GM12878 (cell line): ENCODE measurements around the gene C20orf173. TPM values are rescaled to one million over a fixed set of nuclear protein-coding genes. Genes with fewer than 3 reads are reported as not detected.
A peak's percentile ranks its signal among the peaks of the same experiment; 100 is the strongest.

ENCODE experiments used
- GATAD2B ChIP-seq: fragments of 450-650 bp; conservative IDR thresholded peaks from 2 replicates; pipeline ENCODE4 v1.6.1; 2017; ENCODE audit warnings: low read depth, mild to moderate bottlenecking, moderate library complexity
- RB1 ChIP-seq: fragments of 450-650 bp; formaldehyde crosslinking; IDR thresholded peaks from 2 replicates; pipeline ENCODE4 v1.6.1; 2017; ENCODE audit warnings: mild to moderate bottlenecking, borderline replicate concordance
- RFX5 ChIP-seq: IDR thresholded peaks from 2 replicates; pipeline ENCODE4 v1.6.1; 2011; ENCODE audit warnings: low read depth, low read length, improper control_type of control experiment
- SPI1 ChIP-seq: IDR thresholded peaks from 2 replicates; pipeline ENCODE4 v1.6.1; 2011; ENCODE audit warnings: low read depth, mild to moderate bottlenecking, low read length, moderate library complexity, borderline replicate concordance; ENCODE audit not compliant: insufficient read depth
- SREBF1 ChIP-seq: IDR thresholded peaks from 2 replicates; pipeline ENCODE4 v1.6.1; 2012; ENCODE audit warnings: mild to moderate bottlenecking, low read length
- ZNF384 ChIP-seq: IDR thresholded peaks from 2 replicates; pipeline ENCODE4 v1.6.1; 2012; ENCODE audit warnings: low read depth, mild to moderate bottlenecking, low read length, improper control_type of control experiment, borderline replicate concordance
- ZSCAN29 ChIP-seq: fragments of 450-650 bp; IDR thresholded peaks from 2 replicates; pipeline ENCODE4 v1.6.1; 2017; ENCODE audit warnings: mild to moderate bottlenecking, moderate library complexity
- polyA plus RNA-seq, 11 experiments: library from polyadenylated mRNA; depleted of rRNA in 4 of 11; unstranded in 6 of 11; stranded (reverse) in 5 of 11; fragments of >200 nt; fragmentation: Nextera tagmentation in 4 of 11; fragmentation: Illumina TruSeq in 1 of 11; extraction: Ambion mirVana in 4 of 11; extraction: Trizol in 1 of 11; gene quantifications; 1 replicate in 1 of 11; 2 replicates in 10 of 11; pipeline versions ENCODE4 v1.2.1 to v1.2.3, GENCODE V29; 2011 to 2016; ENCODE audit warnings: inconsistent platforms in 2 of 11, missing spikeins in 2 of 11, low read depth in 1 of 11
- total RNA-seq, 4 experiments: library from RNA; depleted of rRNA in 3 of 4; stranded (reverse); fragments of >200 nt in 3 of 4; fragmentation: Illumina TruSeq in 1 of 4; extraction: Trizol in 1 of 4; gene quantifications; 2 replicates each; pipeline versions ENCODE4 v1.2.1 to v1.2.3, GENCODE V29; 2013 to 2021
- TF ChIP-seq, protein P1 (sequence below): fragments of 450-650 bp; IDR thresholded peaks from 2 replicates; pipeline ENCODE4 v1.6.1; 2017; ENCODE audit warnings: mild to moderate bottlenecking, moderate library complexity
- TF ChIP-seq, protein P2 (sequence below): IDR thresholded peaks from 2 replicates; pipeline ENCODE4 v1.6.1; 2012; ENCODE audit warnings: low read depth, low read length, improper control_type of control experiment
- TF ChIP-seq, protein P3 (sequence below): fragments of 450-650 bp; IDR thresholded peaks from 2 replicates; pipeline ENCODE4 v1.6.1; 2017; ENCODE audit warnings: mild to moderate bottlenecking, moderate library complexity
- TF ChIP-seq, protein P4 (sequence below): fragments of 450-650 bp; IDR thresholded peaks from 2 replicates; pipeline ENCODE4 v1.6.1; 2017; ENCODE audit warnings: mild to moderate bottlenecking
- TF ChIP-seq, protein P5 (sequence below): fragments of 450-650 bp; IDR thresholded peaks from 2 replicates; pipeline ENCODE4 v1.6.1; 2018; ENCODE audit warnings: borderline replicate concordance, mild to moderate bottlenecking; ENCODE audit not compliant: partially characterized antibody

C20orf173 gene
- total and polyA plus RNA-seq, 10 of the 15 experiments (the other 5 are each of a cell fraction or from before 2014, with no cell fraction given): not detected

DNA sequence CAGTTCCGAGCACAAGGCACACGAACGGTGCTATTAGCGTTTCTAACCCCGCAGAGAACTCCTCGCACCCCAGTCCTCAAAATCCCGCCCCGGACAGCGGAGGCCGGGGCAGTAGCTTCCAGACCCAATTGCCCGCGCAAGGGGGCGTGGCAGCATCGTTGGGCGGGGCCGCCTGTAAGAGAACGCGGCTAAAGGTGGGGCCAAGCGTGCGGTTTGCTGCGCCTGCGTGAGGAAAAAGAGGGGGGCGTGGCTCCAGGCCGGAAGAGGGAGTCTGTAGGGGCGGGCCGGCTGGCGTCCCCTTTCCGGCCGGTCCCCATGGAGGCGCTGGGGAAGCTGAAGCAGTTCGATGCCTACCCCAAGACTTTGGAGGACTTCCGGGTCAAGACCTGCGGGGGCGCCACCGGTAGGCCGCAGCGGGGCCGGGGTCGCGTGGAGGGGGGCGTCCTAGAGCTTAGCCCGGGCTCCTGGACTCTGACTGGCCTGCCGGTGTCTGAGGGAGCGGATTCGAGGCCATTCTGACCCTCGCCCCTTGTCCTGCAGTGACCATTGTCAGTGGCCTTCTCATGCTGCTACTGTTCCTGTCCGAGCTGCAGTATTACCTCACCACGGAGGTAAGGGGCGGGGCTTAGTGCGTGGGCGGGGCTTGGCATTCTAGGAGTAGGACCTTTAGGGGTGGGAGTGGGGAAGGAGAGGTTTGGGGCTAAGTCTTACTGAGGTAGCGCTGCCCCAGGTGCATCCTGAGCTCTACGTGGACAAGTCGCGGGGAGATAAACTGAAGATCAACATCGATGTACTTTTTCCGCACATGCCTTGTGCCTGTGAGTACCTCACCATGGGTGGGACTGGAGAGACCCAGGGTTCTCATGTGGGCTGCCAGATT is 12.6 kb upstream of the C20orf173 start, which contains the start of gene ERGIC3 (continued):
- TF ChIP-seq, protein P1, sequence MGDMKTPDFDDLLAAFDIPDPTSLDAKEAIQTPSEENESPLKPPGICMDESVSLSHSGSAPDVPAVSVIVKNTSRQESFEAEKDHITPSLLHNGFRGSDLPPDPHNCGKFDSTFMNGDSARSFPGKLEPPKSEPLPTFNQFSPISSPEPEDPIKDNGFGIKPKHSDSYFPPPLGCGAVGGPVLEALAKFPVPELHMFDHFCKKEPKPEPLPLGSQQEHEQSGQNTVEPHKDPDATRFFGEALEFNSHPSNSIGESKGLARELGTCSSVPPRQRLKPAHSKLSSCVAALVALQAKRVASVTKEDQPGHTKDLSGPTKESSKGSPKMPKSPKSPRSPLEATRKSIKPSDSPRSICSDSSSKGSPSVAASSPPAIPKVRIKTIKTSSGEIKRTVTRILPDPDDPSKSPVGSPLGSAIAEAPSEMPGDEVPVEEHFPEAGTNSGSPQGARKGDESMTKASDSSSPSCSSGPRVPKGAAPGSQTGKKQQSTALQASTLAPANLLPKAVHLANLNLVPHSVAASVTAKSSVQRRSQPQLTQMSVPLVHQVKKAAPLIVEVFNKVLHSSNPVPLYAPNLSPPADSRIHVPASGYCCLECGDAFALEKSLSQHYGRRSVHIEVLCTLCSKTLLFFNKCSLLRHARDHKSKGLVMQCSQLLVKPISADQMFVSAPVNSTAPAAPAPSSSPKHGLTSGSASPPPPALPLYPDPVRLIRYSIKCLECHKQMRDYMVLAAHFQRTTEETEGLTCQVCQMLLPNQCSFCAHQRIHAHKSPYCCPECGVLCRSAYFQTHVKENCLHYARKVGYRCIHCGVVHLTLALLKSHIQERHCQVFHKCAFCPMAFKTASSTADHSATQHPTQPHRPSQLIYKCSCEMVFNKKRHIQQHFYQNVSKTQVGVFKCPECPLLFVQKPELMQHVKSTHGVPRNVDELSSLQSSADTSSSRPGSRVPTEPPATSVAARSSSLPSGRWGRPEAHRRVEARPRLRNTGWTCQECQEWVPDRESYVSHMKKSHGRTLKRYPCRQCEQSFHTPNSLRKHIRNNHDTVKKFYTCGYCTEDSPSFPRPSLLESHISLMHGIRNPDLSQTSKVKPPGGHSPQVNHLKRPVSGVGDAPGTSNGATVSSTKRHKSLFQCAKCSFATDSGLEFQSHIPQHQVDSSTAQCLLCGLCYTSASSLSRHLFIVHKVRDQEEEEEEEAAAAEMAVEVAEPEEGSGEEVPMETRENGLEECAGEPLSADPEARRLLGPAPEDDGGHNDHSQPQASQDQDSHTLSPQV: no peak
- TF ChIP-seq ZSCAN29 (no peak), RFX5 (no peak), ZNF384 (no peak), SREBF1 (no peak), GATAD2B (peak; percentile 60; the same call in 1 of the 2 replicates), RB1 (peak; percentile 65; the same call in 1 of the 2 replicates), SPI1 (no peak)
- TF ChIP-seq, protein P2, sequence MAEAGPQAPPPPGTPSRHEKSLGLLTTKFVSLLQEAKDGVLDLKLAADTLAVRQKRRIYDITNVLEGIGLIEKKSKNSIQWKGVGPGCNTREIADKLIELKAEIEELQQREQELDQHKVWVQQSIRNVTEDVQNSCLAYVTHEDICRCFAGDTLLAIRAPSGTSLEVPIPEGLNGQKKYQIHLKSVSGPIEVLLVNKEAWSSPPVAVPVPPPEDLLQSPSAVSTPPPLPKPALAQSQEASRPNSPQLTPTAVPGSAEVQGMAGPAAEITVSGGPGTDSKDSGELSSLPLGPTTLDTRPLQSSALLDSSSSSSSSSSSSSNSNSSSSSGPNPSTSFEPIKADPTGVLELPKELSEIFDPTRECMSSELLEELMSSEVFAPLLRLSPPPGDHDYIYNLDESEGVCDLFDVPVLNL: no peak
- TF ChIP-seq, protein P3, sequence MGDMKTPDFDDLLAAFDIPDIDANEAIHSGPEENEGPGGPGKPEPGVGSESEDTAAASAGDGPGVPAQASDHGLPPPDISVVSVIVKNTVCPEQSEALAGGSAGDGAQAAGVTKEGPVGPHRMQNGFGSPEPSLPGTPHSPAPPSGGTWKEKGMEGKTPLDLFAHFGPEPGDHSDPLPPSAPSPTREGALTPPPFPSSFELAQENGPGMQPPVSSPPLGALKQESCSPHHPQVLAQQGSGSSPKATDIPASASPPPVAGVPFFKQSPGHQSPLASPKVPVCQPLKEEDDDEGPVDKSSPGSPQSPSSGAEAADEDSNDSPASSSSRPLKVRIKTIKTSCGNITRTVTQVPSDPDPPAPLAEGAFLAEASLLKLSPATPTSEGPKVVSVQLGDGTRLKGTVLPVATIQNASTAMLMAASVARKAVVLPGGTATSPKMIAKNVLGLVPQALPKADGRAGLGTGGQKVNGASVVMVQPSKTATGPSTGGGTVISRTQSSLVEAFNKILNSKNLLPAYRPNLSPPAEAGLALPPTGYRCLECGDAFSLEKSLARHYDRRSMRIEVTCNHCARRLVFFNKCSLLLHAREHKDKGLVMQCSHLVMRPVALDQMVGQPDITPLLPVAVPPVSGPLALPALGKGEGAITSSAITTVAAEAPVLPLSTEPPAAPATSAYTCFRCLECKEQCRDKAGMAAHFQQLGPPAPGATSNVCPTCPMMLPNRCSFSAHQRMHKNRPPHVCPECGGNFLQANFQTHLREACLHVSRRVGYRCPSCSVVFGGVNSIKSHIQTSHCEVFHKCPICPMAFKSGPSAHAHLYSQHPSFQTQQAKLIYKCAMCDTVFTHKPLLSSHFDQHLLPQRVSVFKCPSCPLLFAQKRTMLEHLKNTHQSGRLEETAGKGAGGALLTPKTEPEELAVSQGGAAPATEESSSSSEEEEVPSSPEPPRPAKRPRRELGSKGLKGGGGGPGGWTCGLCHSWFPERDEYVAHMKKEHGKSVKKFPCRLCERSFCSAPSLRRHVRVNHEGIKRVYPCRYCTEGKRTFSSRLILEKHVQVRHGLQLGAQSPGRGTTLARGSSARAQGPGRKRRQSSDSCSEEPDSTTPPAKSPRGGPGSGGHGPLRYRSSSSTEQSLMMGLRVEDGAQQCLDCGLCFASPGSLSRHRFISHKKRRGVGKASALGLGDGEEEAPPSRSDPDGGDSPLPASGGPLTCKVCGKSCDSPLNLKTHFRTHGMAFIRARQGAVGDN: 0 out of 2 replicates have a peak, but pooled peaks have one; percentile 36
- TF ChIP-seq, protein P4, sequence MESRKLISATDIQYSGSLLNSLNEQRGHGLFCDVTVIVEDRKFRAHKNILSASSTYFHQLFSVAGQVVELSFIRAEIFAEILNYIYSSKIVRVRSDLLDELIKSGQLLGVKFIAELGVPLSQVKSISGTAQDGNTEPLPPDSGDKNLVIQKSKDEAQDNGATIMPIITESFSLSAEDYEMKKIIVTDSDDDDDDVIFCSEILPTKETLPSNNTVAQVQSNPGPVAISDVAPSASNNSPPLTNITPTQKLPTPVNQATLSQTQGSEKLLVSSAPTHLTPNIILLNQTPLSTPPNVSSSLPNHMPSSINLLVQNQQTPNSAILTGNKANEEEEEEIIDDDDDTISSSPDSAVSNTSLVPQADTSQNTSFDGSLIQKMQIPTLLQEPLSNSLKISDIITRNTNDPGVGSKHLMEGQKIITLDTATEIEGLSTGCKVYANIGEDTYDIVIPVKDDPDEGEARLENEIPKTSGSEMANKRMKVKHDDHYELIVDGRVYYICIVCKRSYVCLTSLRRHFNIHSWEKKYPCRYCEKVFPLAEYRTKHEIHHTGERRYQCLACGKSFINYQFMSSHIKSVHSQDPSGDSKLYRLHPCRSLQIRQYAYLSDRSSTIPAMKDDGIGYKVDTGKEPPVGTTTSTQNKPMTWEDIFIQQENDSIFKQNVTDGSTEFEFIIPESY: no peak
- TF ChIP-seq, protein P5, sequence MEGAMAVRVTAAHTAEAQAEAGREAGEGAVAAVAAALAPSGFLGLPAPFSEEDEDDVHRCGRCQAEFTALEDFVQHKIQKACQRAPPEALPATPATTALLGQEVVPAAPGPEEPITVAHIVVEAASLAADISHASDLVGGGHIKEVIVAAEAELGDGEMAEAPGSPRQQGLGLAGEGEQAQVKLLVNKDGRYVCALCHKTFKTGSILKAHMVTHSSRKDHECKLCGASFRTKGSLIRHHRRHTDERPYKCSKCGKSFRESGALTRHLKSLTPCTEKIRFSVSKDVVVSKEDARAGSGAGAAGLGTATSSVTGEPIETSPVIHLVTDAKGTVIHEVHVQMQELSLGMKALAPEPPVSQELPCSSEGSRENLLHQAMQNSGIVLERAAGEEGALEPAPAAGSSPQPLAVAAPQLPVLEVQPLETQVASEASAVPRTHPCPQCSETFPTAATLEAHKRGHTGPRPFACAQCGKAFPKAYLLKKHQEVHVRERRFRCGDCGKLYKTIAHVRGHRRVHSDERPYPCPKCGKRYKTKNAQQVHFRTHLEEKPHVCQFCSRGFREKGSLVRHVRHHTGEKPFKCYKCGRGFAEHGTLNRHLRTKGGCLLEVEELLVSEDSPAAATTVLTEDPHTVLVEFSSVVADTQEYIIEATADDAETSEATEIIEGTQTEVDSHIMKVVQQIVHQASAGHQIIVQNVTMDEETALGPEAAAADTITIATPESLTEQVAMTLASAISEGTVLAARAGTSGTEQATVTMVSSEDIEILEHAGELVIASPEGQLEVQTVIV: peak; percentile 49
